ENCODE results near the gene HPSE. TPM values are rescaled to one million over a fixed set of nuclear protein-coding genes. Genes with fewer than 3 reads are reported as not detected.

HPSE gene
- total and polyA plus RNA-seq, 9 of the 15 experiments (the other 6 are each of a cell fraction or from before 2014, with no cell fraction given), result 0.01 to 0.42 (median 0.14) TPM; not detected in 1

DNA sequence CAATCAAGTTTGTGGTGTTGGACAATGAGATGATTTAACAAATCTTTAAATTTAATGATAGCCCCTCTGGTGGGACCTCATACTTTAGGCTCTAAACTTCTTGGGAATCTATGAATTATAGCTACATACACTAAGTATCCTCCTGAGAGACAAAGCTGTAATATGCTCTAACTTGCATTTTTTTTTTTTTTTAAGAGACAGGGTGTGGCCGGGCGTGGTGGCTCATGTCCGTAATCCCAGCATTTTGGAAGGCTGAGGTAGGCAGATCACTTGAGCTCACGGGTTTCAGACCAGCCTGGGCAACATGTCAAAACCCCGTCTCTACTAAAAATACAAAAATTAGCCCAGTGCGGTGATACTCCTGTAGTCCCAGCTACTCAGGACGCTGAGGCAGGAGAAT, 26.7 kb downstream of the HPSE start:
- intact Hi-C loops (cut with micrococcal nuclease) (no loop called here), in situ Hi-C loops (cut with MboI) (no loop called here)
- no peaks in the 10 kb centered on the region for H3K9me3 ChIP-seq (replicated peaks; ENCODE audit: control insufficient read depth, insufficient read depth, low read depth, low read length)
- no peak overlapping the region for H3K9ac ChIP-seq (ENCODE audit: insufficient read depth in 1 of 2, low read depth in 2 of 2, low read length in 2 of 2)
- 12% methylated on average over 7 of the region's 7 CpGs for WGBS (ENCODE audit: insufficient coverage, low coverage, missing lambda C conversion rate)
- no peaks in the 10 kb centered on the region for H3K9me1 ChIP-seq (ENCODE audit: control insufficient read depth, insufficient read depth, low read length)
- no peak overlapping the region for H3K4me2 ChIP-seq (ENCODE audit: insufficient read depth, low read length)
- CTCF ChIA-PET (ENCODE audit: low intra/inter-chr PET ratio), result no interaction called here
- H3K27me3 ChIP-seq (ENCODE audit: control insufficient read depth in 2 of 2, insufficient read depth in 2 of 2, low read length in 2 of 2), result peaks cover 8 to 16% of the 10 kb centered on the region in 2 experiments
- H3K4me3 ChIP-seq, result no peak overlapping the region
- ATAC-seq (no peak), DNase-seq (ENCODE audit: extremely low read depth in 1 of 4, low spot score in 3 of 4) (no peak), FAIRE-seq (no peak)
- POLR2A ChIA-PET, result interaction anchor here (0.7 kb wide), 1 partner anchor 431 kb away, joined by 3 read pairs; no protein-coding TSS in a partner anchor
- no peaks in the 10 kb centered on the region for H3K36me3 ChIP-seq (ENCODE audit: control insufficient read depth, insufficient read depth, low read length)
- H2AFZ ChIP-seq (ENCODE audit: low read depth, low read length), result no peak overlapping the region
- H4K20me1 ChIP-seq (replicated peaks; ENCODE audit: control insufficient read depth, insufficient read depth, low read length), result no peaks in the 10 kb centered on the region
- no TSS peak for BruUV-seq (replicated peaks)
- no peaks in the 10 kb centered on the region; a peak in 1 of 5 replicates for H3K4me1 ChIP-seq (replicated peaks in 1 of 2; ENCODE audit: control insufficient read depth in 2 of 2, insufficient read depth in 2 of 2, low read length in 2 of 2)
- no peaks in the 10 kb centered on the region for H3K79me2 ChIP-seq (ENCODE audit: control insufficient read depth, insufficient read depth, low read length)
- H3K27ac ChIP-seq (ENCODE audit: extremely low read depth, low read depth, low read length), result no peak overlapping the region
- TF ChIP-seq, protein P1, sequence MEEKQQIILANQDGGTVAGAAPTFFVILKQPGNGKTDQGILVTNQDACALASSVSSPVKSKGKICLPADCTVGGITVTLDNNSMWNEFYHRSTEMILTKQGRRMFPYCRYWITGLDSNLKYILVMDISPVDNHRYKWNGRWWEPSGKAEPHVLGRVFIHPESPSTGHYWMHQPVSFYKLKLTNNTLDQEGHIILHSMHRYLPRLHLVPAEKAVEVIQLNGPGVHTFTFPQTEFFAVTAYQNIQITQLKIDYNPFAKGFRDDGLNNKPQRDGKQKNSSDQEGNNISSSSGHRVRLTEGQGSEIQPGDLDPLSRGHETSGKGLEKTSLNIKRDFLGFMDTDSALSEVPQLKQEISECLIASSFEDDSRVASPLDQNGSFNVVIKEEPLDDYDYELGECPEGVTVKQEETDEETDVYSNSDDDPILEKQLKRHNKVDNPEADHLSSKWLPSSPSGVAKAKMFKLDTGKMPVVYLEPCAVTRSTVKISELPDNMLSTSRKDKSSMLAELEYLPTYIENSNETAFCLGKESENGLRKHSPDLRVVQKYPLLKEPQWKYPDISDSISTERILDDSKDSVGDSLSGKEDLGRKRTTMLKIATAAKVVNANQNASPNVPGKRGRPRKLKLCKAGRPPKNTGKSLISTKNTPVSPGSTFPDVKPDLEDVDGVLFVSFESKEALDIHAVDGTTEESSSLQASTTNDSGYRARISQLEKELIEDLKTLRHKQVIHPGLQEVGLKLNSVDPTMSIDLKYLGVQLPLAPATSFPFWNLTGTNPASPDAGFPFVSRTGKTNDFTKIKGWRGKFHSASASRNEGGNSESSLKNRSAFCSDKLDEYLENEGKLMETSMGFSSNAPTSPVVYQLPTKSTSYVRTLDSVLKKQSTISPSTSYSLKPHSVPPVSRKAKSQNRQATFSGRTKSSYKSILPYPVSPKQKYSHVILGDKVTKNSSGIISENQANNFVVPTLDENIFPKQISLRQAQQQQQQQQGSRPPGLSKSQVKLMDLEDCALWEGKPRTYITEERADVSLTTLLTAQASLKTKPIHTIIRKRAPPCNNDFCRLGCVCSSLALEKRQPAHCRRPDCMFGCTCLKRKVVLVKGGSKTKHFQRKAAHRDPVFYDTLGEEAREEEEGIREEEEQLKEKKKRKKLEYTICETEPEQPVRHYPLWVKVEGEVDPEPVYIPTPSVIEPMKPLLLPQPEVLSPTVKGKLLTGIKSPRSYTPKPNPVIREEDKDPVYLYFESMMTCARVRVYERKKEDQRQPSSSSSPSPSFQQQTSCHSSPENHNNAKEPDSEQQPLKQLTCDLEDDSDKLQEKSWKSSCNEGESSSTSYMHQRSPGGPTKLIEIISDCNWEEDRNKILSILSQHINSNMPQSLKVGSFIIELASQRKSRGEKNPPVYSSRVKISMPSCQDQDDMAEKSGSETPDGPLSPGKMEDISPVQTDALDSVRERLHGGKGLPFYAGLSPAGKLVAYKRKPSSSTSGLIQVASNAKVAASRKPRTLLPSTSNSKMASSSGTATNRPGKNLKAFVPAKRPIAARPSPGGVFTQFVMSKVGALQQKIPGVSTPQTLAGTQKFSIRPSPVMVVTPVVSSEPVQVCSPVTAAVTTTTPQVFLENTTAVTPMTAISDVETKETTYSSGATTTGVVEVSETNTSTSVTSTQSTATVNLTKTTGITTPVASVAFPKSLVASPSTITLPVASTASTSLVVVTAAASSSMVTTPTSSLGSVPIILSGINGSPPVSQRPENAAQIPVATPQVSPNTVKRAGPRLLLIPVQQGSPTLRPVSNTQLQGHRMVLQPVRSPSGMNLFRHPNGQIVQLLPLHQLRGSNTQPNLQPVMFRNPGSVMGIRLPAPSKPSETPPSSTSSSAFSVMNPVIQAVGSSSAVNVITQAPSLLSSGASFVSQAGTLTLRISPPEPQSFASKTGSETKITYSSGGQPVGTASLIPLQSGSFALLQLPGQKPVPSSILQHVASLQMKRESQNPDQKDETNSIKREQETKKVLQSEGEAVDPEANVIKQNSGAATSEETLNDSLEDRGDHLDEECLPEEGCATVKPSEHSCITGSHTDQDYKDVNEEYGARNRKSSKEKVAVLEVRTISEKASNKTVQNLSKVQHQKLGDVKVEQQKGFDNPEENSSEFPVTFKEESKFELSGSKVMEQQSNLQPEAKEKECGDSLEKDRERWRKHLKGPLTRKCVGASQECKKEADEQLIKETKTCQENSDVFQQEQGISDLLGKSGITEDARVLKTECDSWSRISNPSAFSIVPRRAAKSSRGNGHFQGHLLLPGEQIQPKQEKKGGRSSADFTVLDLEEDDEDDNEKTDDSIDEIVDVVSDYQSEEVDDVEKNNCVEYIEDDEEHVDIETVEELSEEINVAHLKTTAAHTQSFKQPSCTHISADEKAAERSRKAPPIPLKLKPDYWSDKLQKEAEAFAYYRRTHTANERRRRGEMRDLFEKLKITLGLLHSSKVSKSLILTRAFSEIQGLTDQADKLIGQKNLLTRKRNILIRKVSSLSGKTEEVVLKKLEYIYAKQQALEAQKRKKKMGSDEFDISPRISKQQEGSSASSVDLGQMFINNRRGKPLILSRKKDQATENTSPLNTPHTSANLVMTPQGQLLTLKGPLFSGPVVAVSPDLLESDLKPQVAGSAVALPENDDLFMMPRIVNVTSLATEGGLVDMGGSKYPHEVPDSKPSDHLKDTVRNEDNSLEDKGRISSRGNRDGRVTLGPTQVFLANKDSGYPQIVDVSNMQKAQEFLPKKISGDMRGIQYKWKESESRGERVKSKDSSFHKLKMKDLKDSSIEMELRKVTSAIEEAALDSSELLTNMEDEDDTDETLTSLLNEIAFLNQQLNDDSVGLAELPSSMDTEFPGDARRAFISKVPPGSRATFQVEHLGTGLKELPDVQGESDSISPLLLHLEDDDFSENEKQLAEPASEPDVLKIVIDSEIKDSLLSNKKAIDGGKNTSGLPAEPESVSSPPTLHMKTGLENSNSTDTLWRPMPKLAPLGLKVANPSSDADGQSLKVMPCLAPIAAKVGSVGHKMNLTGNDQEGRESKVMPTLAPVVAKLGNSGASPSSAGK (IDR thresholded peaks at IDR 0.05), result no peak
- TF ChIP-seq KAT2B (IDR thresholded peaks at IDR 0.05; ENCODE audit: low read depth, low read length) (no peak), SMAD2 (IDR thresholded peaks at IDR 0.05; ENCODE audit: low read depth, low read length) (no peak), ZNF184 (CRISPR knock-in tag; IDR thresholded peaks at IDR 0.05) (no peak), NR4A1 (CRISPR knock-in tag; IDR thresholded peaks at IDR 0.05) (no peak), NR4A1 (tag; IDR thresholded peaks at IDR 0.05) (no peak), PRMT5 (CRISPR knock-in tag; IDR thresholded peaks at IDR 0.05) (no peak), ESRRB (CRISPR knock-in tag; IDR thresholded peaks at IDR 0.05; ENCODE audit: borderline replicate concordance) (no peak), ZNF395 (CRISPR knock-in tag; IDR thresholded peaks at IDR 0.05) (no peak), DPF2 (IDR thresholded peaks at IDR 0.05) (no peak)

All from K562 (cell line).